ENCODE data around the gene SLC19A1.

Gene SLC19A1

GRCh38 chr21:45545236-45545570 is 3.0 kb upstream of the SLC19A1 start:
- no peak for DNase-seq (ENCODE audit: low read depth in 2 of 3, low spot score in 1 of 3)

GRCh38 chr21:45544449-45545235 is 2.4 kb upstream of the SLC19A1 start:
- no peak for DNase-seq (ENCODE audit: low read depth in 2 of 3, low spot score in 1 of 3)

GRCh38 chr21:45543710-45544448 is 1.6 kb upstream of the SLC19A1 start:
- DNase-seq (ENCODE audit: low read depth in 2 of 3, low spot score in 1 of 3) = no peak

- DNase-seq (ENCODE audit: low read depth in 2 of 3, low spot score in 1 of 3) = no peak
These were observed 1.1 kb upstream of the SLC19A1 start for GRCh38 chr21:45543371-45543709.

GRCh38 chr21:45542667-45543370 is 579 bp upstream of the SLC19A1 start:
- DNase-seq (ENCODE audit: low read depth in 2 of 3, low spot score in 1 of 3) = no peak

- DNase-seq (ENCODE audit: low read depth in 2 of 3, low spot score in 1 of 3) = peak; percentile 66 to 79 (median 77)
These were observed 810 bp downstream of the SLC19A1 start for GRCh38 chr21:45541221-45542039.

GRCh38 chr21:45540601-45540970 is 1.7 kb downstream of the SLC19A1 start:
- DNase-seq (ENCODE audit: low read depth in 2 of 3, low spot score in 1 of 3) = no peak

GRCh38 chr21:45539796-45540600 is 2.2 kb downstream of the SLC19A1 start:
- no peak for DNase-seq (ENCODE audit: low read depth in 2 of 3, low spot score in 1 of 3)

GRCh38 chr21:45539046-45539795 is 3.0 kb downstream of the SLC19A1 start:
- no peak for DNase-seq (ENCODE audit: low read depth in 2 of 3, low spot score in 1 of 3)

GRCh38 chr21:45538381-45539045 is 3.7 kb downstream of the SLC19A1 start:
- DNase-seq (ENCODE audit: low read depth in 2 of 3, low spot score in 1 of 3) = no peak

- DNase-seq (ENCODE audit: low read depth in 2 of 3, low spot score in 1 of 3) = no peak
These were observed 4.4 kb downstream of the SLC19A1 start for GRCh38 chr21:45537746-45538291.

- no peak for DNase-seq (ENCODE audit: low read depth in 2 of 3, low spot score in 1 of 3)
These were observed 5.0 kb downstream of the SLC19A1 start for GRCh38 chr21:45537111-45537745.

- no peak for DNase-seq (ENCODE audit: low read depth in 2 of 3, low spot score in 1 of 3)
These were observed 5.7 kb downstream of the SLC19A1 start for GRCh38 chr21:45536301-45537081.

GRCh38 chr21:45535341-45536081 is 6.7 kb downstream of the SLC19A1 start:
- DNase-seq (ENCODE audit: low read depth in 2 of 3, low spot score in 1 of 3) = no peak

- DNase-seq (ENCODE audit: low read depth in 2 of 3, low spot score in 1 of 3) = no peak
These were observed 7.5 kb downstream of the SLC19A1 start for GRCh38 chr21:45534636-45535331.

- no peak for DNase-seq (ENCODE audit: low read depth in 2 of 3, low spot score in 1 of 3)
These were observed 8.2 kb downstream of the SLC19A1 start for GRCh38 chr21:45533846-45534635.
